Bronchial epithelial cell (primary cell): ENCODE results near the gene TUBA3C. TPM values are rescaled to one million over a fixed set of nuclear protein-coding genes. Genes with fewer than 3 reads are reported as not detected.
"Not testable (repeated sequence)": the region's sequence is repeated elsewhere in the genome, so short reads cannot be mapped to it uniquely, and the experiment has no call there.

Experiments
- DNase-seq: peaks from one replicate; pipeline ENCODE4 v3.0.0-alpha.2; 2010; ENCODE audit warnings: low read depth
- FAIRE-seq: peaks from 2 replicates; lab custom pipeline; 2011; peaks lifted over from hg19 to GRCh38; lab: Jason Lieb, UNC
- H3K27me3 ChIP-seq: 2 replicates; pipeline ENCODE4 v1.5.1; 2011; ENCODE audit warnings: low read length; ENCODE audit not compliant: control insufficient read depth, insufficient read depth
- H3K36me3 ChIP-seq: 2 replicates; pipeline ENCODE4 v1.5.1; 2011; ENCODE audit warnings: low read length; ENCODE audit not compliant: control insufficient read depth, insufficient read depth
- H3K4me3 ChIP-seq: 2 replicates; pipeline ENCODE4 v1.5.1; 2011; ENCODE audit warnings: mild to moderate bottlenecking, low read depth, low read length, control low read depth
- total RNA-seq: library from RNA; depleted of rRNA; stranded (reverse); fragments of >200 nt; gene quantifications from 2 replicates; pipeline ENCODE4 v1.2.1, GENCODE V29; 2014
- TF ChIP-seq, protein P1 (sequence below): IDR thresholded peaks from 2 replicates; pipeline ENCODE4 v1.5.1; 2011; ENCODE audit warnings: mild to moderate bottlenecking, moderate library complexity, low read length, control low read depth, inconsistent platforms; ENCODE audit not compliant: insufficient read depth, severe bottlenecking

TUBA3C gene
- total RNA-seq, 1 donor from 2014 or later: not detected

DNA sequence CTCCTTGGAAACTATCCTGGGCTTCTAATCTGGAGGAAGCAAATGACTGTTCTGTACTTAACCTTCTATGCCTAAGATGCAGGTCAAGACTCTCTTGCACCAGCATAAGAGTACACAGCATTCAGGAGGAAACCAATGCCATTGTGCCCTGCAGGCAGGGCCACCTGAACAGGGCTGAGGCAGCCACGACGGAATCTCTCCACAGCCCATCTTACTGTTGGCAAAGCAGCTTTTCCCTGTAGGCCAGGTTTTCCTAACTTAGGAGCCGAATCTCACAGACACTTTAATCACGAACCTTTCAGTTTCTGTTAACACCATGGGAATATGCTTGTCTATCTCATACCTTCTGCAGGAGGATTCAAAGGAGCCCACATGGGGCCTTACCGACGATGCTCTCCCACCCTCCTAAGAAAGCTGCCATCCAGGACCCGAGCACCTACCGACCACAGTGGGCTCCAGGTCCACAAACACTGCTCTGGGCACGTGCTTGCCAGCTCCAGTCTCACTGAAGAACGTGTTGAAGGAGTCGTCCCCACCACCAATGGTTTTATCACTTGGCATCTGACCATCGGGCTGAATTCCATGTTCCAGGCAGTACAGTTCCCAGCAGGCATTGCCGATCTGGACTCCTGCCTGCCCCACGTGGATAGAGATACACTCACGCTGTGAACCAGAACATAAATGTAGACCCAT, 2.6 kb downstream of the TUBA3C start:
- FAIRE-seq (no peak), DNase-seq (no peak)
- Histone ChIP-seq H3K4me3 (no peak overlapping the region), H3K27me3 (no peaks in the 10 kb centered on the region), H3K36me3 (no peaks in the 10 kb centered on the region)
- TF ChIP-seq, protein P1, sequence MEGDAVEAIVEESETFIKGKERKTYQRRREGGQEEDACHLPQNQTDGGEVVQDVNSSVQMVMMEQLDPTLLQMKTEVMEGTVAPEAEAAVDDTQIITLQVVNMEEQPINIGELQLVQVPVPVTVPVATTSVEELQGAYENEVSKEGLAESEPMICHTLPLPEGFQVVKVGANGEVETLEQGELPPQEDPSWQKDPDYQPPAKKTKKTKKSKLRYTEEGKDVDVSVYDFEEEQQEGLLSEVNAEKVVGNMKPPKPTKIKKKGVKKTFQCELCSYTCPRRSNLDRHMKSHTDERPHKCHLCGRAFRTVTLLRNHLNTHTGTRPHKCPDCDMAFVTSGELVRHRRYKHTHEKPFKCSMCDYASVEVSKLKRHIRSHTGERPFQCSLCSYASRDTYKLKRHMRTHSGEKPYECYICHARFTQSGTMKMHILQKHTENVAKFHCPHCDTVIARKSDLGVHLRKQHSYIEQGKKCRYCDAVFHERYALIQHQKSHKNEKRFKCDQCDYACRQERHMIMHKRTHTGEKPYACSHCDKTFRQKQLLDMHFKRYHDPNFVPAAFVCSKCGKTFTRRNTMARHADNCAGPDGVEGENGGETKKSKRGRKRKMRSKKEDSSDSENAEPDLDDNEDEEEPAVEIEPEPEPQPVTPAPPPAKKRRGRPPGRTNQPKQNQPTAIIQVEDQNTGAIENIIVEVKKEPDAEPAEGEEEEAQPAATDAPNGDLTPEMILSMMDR: no peak

DNA sequence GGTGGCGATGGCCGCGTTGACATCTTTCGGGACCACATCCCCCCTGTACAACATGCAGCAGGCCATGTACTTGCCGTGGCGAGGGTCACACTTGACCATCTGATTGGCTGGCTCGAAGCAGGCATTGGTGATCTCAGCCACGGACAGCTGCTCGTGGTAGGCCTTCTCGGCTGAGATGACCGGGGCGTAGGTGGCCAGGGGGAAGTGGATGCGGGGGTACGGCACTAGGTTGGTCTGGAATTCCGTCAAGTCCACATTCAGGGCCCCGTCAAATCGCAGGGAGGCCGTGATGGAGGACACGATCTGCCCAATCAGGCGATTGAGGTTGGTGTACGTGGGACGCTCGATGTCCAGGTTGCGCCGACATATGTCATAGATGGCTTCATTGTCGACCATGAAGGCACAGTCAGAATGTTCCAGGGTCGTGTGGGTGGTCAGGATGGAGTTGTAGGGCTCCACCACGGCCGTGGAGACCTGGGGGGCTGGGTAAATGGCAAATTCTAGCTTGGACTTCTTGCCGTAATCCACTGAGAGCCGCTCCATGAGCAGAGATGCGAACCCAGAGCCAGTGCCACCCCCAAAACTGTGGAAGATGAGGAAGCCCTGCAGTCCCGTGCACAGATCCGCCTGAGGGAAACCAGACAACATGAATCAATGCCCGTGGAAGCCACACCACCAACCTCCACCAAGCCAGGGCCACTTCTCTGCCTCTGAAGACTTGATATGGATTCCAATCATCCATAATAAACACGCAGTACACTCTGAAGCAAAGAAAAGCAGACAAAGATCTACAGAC, 4.4 kb downstream of the TUBA3C start:
- not testable (repeated sequence) for H3K4me3 ChIP-seq, H3K36me3 ChIP-seq, H3K27me3 ChIP-seq, DNase-seq
- FAIRE-seq: peak; percentile 13

DNA sequence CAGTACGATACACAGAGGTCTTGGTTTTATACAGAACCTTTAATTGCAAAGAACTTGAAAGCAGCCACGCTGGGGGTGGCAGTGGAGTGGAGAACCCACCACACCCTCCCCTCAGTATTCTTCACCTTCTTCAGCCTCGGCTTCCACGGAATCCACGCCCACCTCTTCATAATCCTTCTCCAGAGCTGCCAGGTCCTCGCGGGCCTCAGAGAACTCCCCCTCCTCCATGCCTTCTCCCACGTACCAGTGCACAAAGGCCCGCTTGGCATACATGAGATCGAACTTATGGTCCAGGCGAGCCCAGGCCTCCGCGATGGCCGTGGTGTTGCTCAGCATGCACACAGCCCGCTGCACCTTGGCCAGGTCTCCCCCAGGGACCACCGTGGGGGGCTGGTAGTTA, 7.9 kb downstream of the TUBA3C start:
- no peak overlapping the region for H3K4me3 ChIP-seq
- DNase-seq: no peak
- TF ChIP-seq, protein P1: no peak
- no peak for FAIRE-seq
- H3K27me3 ChIP-seq: no peaks in the 10 kb centered on the region
- H3K36me3 ChIP-seq: no peaks in the 10 kb centered on the region

DNA sequence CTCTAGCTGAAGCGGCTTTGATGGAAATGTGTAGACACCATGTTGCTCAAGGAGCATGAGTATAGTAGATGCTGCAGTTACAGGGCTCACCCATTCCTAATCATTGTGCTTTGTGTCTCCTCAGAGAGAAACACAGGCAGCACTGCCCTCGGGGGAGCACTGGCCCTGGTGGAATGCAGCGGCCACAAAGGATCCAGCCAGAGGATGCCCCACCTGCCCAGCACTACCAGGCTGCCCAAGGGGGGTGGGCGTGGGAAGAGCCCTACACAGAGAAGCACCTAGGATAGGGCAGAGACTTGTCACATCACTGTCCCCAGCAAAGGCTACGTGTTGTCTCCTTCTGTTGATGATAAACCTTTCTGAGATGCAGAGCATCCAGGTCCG, 9.0 kb downstream of the TUBA3C start:
- TF ChIP-seq, protein P1: no peak
- DNase-seq: no peak
- no peak overlapping the region for H3K4me3 ChIP-seq
- H3K36me3 ChIP-seq: no peaks in the 10 kb centered on the region
- no peaks in the 10 kb centered on the region for H3K27me3 ChIP-seq
- no peak for FAIRE-seq

DNA sequence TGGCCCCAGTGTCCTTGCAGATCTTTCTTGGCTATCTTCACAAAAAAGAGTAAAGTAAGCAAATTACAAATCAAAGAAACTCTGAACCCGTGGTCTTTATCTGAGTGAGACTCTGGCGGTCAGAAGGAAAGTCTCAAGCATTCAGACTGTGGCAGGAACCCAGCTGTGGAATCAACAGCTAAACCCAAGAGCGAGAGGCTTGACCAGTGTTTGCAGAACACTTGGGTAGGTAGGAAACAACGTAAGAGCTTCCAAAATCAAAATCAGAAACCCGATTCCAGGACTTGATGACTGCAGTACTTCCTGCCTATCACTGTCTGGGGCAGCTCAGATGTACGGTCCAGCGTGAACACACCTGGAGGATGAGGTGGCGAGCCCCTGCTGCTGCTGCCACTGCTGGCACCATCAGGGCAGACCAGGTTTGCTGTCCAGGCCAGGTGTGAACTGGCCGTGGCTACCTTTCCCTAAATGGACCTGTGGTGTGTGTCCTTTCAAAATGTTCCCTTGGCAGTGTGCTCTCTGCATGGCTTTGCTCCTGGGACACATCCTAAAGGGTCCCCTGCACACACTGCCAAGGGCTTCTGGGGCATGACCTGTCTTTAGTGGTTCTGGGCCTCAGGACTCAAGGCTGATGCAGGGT, 9.5 kb downstream of the TUBA3C start:
- no peak for FAIRE-seq
- no peak overlapping the region for H3K4me3 ChIP-seq
- no peak for DNase-seq
- TF ChIP-seq, protein P1: no peak
- no peaks in the 10 kb centered on the region for H3K36me3 ChIP-seq
- no peaks in the 10 kb centered on the region for H3K27me3 ChIP-seq

DNA sequence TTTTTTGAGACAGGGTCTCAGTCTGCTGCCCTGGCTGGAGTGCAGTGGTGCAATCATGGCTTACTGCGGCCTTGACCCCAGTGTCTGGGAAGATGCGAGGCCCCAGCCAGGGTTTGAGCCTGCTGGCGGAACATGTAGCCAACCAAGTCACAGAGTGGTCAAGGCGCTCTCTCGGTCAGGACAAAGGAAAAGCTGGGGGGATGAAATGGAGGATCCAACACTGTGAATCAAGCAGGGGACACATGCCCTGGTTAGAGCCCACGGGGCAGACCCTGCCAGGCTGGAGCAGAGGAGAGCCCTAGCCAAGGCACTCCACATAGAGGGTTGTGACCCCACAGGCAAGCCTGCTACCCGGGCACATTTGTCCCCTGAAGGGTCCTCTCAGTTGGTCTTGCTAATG, 10.1 kb downstream of the TUBA3C start:
- Histone ChIP-seq H3K27me3 (no peaks in the 10 kb centered on the region), H3K4me3 (no peak overlapping the region), H3K36me3 (no peaks in the 10 kb centered on the region)
- FAIRE-seq: no peak
- TF ChIP-seq, protein P1: no peak
- DNase-seq: no peak
